H54 (cell line): ENCODE results near the gene PLSCR3.

Experiments
- DNase-seq: peaks from one replicate; pipeline ENCODE4 v3.0.0; 2011; ENCODE audit warnings: low spot score, mixed read lengths; ENCODE audit not compliant: insufficient read length
- FAIRE-seq: peaks from 3 replicates; lab custom pipeline; 2011; peaks lifted over from hg19 to GRCh38; lab: Jason Lieb, UNC
- POLR2A ChIP-seq: IDR thresholded peaks from 2 replicates; pipeline ENCODE4 v1.6.1; 2011; ENCODE audit warnings: low read depth, mild to moderate bottlenecking, low read length

PLSCR3 gene

DNA sequence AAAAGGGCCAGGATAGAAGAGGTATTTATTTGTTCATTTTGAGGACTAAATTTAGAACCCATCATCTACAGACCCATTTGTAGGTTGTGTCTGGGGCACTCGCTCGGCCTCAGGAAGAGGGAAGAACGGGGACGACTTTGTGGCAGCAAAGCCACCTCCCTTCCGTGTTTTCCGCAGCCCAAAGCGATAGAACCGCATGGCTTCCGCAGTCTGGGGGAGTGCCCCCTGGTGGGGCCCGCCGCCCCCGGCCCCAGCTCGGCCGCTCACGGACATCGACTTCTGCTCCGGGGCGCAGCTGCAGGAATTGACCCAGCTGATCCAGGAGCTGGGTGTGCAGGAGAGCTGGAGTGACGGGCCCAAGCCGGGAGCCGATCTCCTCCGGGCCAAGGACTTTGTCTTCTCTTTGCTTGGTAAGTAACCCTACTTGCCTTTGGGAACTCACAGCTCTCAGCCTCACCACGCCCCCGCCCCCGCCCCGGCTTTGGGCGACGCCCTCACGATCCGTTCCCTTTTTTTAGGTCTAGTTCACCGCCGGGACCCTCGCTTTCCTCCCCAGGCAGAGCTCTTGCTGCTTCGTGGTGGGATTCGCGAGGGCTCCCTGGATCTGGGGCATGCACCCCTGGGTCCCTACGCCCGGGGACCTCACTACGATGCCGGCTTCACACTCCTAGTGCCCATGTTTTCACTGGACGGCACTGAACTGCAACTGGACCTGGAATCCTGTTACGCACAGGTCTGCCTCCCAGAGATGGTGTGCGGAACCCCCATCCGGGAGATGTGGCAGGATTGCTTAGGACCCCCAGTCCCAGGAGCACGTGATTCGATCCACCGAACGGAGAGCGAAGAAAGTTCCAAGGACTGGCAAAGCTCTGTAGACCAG is 41.6 kb upstream of the PLSCR3 start:
- no peak for TF ChIP-seq POLR2A
- no peak for DNase-seq
- no peak for FAIRE-seq

DNA sequence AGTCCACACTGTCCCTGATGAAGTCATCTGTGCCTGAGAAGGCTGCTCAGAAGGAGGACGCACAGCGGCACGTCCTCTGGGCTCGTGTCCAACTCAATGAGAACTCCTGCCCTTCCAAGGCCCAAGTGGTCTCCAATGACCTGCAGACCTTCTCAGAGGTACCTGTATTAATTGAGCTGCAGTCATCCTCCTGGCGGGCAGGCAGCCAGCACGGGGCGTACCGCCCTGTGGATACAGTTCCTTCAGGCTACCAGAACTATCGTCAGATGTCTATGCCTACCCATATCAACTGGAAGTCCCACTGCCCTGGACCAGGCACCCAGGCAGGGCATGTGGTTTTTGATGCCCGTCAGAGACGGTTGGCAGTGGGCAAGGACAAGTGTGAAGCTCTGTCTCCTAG is 38.0 kb upstream of the PLSCR3 start:
- FAIRE-seq (no peak), DNase-seq (no peak)
- TF ChIP-seq POLR2A: no peak

DNA sequence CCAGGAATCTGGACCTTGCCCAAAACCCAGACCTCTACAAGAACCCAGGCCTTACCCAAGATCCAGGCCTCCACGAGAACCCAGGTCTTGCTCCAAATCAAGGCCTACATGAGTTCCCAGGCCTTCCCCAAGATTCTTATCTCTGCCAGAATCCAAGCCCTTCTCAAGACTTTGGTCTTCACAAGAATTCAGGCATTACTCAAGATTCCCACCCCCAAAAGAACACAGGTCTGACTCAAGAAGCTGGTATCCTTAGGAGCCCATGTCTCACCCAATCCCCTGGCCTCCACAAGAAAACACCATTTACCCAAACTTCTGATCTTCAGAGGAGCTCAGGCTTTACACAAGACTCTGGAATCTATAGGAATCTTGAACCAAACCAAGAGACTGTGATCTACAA is 36.9 kb upstream of the PLSCR3 start:
- no peak for DNase-seq
- TF ChIP-seq POLR2A: no peak
- no peak for FAIRE-seq

DNA sequence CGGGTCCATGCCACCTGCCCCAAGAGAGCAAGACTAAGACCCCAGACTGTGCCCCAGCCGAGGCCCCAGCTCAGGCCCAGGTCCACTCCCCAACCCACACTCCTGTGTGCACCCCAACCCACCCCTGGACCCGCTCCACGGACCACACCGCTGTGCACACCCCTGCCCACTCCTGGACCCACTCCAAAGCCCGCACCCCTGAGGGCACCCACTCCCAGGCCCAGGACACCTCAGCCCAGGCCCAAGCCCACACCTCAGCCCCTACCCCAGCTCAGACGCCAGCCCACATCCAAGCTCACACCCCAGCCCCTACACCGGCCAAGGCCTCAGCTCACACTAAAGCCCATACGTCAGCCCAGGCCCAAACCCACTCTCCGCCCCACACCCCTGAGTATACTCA is 35.4 kb upstream of the PLSCR3 start:
- FAIRE-seq: no peak
- DNase-seq: no peak
- TF ChIP-seq POLR2A: no peak

DNA sequence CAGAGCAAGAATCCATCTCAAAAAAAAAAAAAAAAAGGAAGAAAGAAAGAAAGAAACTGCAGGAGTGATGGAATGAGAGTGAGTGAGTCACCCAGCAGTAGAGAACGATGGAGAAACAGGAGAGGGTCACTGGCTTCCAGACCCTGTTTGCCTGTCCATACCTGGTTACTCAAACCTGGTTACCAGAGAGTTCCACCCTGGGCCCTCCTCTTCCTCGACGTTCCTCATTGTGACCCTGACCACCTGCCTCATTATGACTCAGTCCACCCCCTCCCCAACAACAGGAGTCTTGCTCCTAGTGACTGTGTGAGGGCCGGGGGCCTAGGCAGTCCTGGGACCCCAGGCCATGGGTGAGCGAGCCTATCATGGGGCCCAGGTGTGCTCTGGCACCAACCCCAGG is 34.2 kb upstream of the PLSCR3 start, which contains the start of gene SPEM3:
Gene SPEM3, plus strand, starts transcription at position 301 of the 400 bp plus-strand sequence. Its CDS starts 46 bp downstream, at position 347.
- no peak for TF ChIP-seq POLR2A
- DNase-seq (no peak), FAIRE-seq (no peak)

DNA sequence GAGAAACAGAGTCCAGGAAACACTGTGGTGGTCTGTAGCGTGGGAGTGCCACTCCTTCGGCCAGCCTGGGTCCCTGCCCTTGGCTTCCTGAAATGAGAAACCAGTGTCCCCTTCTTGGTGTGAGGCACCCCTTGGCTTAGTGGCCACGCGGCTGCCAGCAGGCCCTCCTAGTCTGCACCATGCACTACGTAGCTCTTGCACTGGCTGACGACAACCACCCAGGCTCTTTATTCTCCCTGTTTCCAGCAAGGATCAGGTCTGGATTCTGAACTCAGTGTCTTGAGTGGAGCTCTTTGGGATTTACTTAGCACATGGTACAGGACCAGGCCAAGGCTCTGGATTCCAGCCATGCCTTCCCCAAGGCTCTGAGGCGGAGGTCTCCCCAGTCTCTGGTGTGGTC is 33.2 kb upstream of the PLSCR3 start:
- DNase-seq (no peak), FAIRE-seq (no peak)
- TF ChIP-seq POLR2A: no peak

DNA sequence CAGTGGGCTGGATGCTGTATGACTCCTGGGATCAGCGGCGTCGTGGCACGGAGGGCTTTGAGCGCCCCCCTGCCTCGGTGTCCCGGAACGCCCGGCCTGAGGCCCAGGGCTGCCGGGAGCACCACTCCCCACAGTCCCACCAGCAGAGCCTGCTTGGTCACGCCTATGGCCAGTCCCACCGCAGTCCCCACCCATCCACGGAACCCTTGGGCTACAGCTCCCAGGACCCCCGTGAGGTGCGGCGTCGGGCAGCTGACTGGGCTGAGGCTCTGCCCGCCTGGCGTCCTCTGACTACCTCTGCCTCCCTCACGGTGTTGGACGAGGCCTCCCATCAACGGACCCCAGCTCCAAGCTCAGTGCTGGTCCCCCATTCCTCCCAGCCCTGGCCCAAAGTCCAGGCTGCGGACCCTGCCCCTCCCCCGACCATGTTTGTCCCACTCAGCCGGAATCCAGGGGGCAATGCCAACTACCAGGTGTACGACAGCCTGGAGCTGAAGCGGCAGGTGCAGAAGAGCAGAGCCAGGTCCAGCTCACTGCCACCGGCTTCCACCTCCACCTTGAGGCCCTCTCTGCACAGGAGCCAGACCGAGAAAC is 32.7 kb upstream of the PLSCR3 start:
- TF ChIP-seq POLR2A: no peak
- no peak for FAIRE-seq

DNA sequence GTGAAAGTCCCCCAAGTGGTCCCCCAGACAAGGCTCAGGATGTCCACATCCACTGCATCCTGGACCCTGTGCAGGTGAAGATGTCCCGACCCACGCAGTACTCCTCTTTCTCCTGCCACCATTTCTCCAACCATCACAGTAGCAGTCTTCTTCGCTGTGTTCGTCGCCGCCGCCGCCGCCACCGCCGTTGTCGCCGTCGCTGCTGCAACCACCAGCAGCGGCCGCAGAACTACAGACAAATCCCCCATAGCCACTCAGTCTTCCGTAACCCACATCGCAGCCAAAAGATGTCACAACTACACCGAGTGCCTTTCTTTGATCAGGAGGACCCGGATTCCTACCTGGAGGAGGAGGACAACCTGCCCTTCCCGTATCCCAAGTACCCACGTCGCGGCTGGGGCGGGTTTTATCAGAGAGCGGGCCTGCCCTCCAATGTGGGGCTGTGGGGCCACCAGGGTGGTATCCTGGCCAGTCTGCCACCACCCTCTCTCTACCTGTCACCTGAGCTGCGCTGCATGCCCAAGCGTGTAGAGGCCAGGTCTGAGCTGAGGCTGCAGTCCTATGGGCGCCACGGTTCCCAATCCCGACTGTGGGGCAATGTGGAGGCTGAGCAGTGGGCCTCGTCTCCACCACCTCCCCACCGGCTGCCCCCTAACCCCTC is 32.0 kb upstream of the PLSCR3 start:
- DNase-seq (no peak), FAIRE-seq (no peak)
- TF ChIP-seq POLR2A: no peak

More for the DNA sequence above, 32.7 kb upstream of the PLSCR3 start:
- no peak for DNase-seq

DNA sequence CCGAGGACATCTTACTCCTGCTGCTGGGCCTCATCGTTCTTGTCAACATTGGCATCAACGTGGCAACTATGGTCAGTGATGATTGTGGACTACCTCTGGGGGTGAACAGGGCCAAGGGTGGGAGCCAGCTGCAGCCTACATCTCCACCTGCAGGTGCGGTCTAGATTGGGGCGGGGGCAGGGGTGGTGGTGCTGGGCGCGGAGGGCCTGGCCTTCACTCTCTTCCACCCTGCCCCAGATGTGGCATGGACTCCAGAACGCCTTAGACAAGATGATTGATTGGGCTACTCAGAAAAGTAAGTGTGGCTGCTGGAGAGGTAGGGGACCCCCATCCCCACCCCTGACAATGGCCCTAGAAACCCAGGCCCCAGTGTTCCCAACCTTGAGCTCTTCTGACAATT is 31.4 kb upstream of the PLSCR3 start:
- FAIRE-seq (no peak), DNase-seq (no peak)
- TF ChIP-seq POLR2A: no peak

DNA sequence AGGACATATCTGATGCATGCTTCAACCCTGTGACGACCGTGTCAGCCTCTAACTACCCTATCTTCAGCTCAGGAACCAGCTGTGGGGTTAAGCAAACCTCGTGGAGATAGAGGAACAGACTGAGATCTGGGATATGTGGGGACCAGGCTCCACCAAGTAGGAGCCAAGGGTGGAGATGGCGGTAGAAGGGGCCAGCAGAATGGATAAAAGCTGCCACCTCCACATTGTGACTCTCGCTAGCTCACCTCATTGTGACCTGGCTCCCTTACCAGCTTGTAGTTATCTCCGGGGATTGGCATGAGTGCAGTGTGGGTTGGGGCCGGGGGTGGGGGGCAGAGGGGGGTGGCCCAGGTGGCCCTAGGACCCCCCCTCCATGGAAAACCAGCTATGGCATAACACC is 31.0 kb upstream of the PLSCR3 start, which contains the start of gene SPEM2:
Gene SPEM2, plus strand, starts transcription at position 301 of the 400 bp plus-strand sequence. Its CDS starts 73 bp downstream, at position 374.
- no peak for DNase-seq
- TF ChIP-seq POLR2A: no peak
- no peak for FAIRE-seq

DNA sequence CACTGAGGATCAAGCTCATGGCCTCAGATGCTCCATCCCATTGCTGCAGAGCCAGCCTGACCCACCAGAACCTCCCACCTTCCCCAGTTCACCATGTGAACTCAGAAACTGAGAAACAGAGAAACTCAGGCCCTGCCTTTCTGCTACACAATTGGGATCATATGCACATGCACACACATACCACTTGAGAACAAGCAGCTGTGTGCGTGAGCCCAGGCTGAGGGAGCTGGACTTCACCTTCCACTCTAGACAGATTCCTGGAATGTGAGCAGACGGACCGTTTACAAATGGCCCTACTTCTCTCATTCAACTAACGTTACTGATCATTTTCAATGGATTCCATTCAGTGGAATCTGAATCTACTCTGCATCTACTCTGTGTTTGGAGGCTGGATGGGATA is 29.4 kb upstream of the PLSCR3 start:
- DNase-seq (no peak), FAIRE-seq (no peak)
- TF ChIP-seq POLR2A: no peak

DNA sequence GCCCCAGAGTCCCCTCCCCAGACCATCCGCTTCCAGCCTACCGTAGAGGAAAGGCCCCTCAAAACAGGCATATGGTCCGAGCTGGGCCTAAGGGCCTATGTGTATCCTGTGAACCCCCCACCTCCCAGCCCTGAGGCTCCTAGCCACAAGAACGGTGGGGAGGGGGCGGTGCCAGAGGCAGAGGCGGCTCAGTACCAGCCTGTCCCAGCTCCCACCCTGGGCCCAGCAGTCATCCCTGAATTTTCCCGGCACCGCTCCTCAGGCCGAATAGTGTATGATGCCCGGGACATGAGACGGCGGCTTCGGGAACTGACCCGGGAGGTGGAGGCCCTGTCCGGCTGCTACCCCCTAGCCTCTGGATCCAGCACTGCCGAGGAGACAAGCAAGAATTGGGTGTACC is 26.9 kb upstream of the PLSCR3 start:
- no peak for DNase-seq
- TF ChIP-seq POLR2A: no peak
- no peak for FAIRE-seq

DNA sequence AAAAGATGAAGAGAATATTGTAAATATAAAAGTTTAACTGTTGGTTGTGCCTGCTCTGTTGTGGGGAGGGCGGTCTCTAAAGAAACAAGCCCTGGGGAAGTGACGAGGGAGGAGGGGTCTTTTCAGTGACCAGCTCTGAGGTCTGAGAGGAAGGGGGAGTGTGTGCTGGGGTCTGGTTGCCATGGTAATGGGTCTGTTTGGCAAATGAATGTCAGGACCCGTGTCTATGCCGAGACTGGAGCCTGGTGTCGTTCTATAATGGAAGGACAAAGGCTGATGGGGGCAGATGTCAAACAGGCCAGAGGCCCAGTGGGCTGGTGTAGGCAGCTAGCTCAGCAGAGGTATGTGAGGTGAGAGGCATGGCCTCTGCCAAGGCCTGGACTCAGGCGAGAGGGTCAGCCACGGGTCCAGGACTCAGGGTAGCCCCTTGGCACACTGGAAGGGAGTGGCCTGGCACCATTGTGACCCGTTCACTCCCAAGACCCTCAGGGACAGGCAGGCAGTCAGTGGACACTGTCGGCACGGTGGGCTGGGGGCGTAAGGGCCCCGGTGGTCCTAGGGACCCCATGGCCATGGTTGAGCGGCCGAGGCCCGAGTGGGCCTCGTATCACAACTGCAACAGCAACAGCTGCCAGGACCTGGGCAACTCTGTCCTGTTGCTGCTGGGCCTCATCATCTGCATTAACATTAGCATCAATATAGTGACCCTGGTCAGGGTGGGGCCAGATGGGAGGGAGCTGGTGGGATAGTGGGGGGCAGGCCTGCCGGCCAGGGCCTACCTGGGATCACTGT is 25.7 kb upstream of the PLSCR3 start, which contains the start of gene SPEM1:
Gene SPEM1, plus strand, starts transcription at position 506 of the 792 bp plus-strand sequence. Its CDS starts 61 bp downstream, at position 567.
- FAIRE-seq: no peak
- no peak for DNase-seq
- TF ChIP-seq POLR2A: no peak
